Prostate gland (tissue), 2 donors: Measurements from ENCODE around the gene GALNTL6.

Experiments
- CTCF ChIP-seq, 4 experiments: fragments of 200-600 bp in 2 of 4; fragments of 450-650 bp in 2 of 4; sonication (generic) in 2 of 4; IDR thresholded peaks; 1 replicate in 3 of 4; 2 replicates in 1 of 4; pipeline ENCODE4 v1.5.1; 2016 to 2019; ENCODE audit warnings: antibody characterized with exemption in 4 of 4, mild to moderate bottlenecking in 2 of 4, moderate library complexity in 2 of 4
- POLR2A ChIP-seq: fragments of 450-650 bp; IDR thresholded peaks from one replicate; pipeline ENCODE4 v1.6.1; 2016; ENCODE audit warnings: antibody characterized with exemption, mild to moderate bottlenecking

GRCh38 chr4:172777729-172778431 is 964.7 kb downstream of the GALNTL6 start:
- TF ChIP-seq CTCF (IDR thresholded peaks at IDR 0.05), result no peak
- TF ChIP-seq POLR2A, result no peak
